Activated CD8-positive, alpha-beta T cell treated with anti-CD3 and anti-CD28 coated beads for 36 hours (primary cell): ENCODE results near the gene SLC17A1. TPM values are rescaled to one million over a fixed set of nuclear protein-coding genes. Genes with fewer than 3 reads are reported as not detected.

Experiments used
- ATAC-seq: fragments of 200-7000 bp; cut with Tn5 transposase; one replicate; pipeline ENCODE4 v1.10.0; 2021; ENCODE audit warnings: mild to moderate bottlenecking, moderate library complexity
- CTCF ChIA-PET: fragments of 350-600 bp; sonication (Branson Sonifier 250); formaldehyde crosslinking; loops from one replicate; lab custom pipeline; 2021; ENCODE audit warnings: antibody characterized with exemption; lab: Charles Lee
- POLR2A ChIA-PET: fragments of 350-600 bp; sonication (Branson Sonifier 250); formaldehyde crosslinking; loops from one replicate; lab custom pipeline; 2021; ENCODE audit warnings: antibody characterized with exemption; lab: Charles Lee
- DNase-seq: peaks from one replicate; pipeline ENCODE4 v3.0.0-alpha.2; 2020
- H3K27ac Mint-ChIP-seq: one replicate; pipeline ENCODE4 v1.8.0; 2021; ENCODE audit warnings: mild to moderate bottlenecking, mixed read lengths
- H3K27me3 Mint-ChIP-seq: one replicate; pipeline ENCODE4 v1.8.0; 2021; ENCODE audit warnings: mixed read lengths
- H3K36me3 Mint-ChIP-seq: one replicate; pipeline ENCODE4 v1.8.0; 2021; ENCODE audit warnings: low read depth, mixed read lengths
- H3K4me1 Mint-ChIP-seq: one replicate; pipeline ENCODE4 v1.8.0; 2021; ENCODE audit warnings: low read depth, mixed read lengths
- H3K4me3 Mint-ChIP-seq: one replicate; pipeline ENCODE4 v1.8.0; 2021; ENCODE audit warnings: mild to moderate bottlenecking, moderate library complexity, mixed read lengths
- H3K9me3 Mint-ChIP-seq: one replicate; pipeline ENCODE4 v1.8.0; 2021; ENCODE audit warnings: mixed read lengths
- intact Hi-C: fragments of 100-400 bp; cut with micrococcal nuclease; formaldehyde crosslinking; loops from one replicate; pipeline ENCODE4 v1.10.0; 2022
- total RNA-seq, 2 experiments: library from RNA; stranded (reverse); gene quantifications; one replicate each; pipeline ENCODE4 v1.2.3, GENCODE V29; 2021
- TF ChIP-seq, protein P1 (sequence below): fragments of 200-600 bp; IDR thresholded peaks from one replicate; pipeline ENCODE4 v1.8.0; 2022; ENCODE audit warnings: antibody characterized with exemption, mild to moderate bottlenecking

SLC17A1 gene
- total RNA-seq, 2 experiments from 2014 or later: not detected

DNA sequence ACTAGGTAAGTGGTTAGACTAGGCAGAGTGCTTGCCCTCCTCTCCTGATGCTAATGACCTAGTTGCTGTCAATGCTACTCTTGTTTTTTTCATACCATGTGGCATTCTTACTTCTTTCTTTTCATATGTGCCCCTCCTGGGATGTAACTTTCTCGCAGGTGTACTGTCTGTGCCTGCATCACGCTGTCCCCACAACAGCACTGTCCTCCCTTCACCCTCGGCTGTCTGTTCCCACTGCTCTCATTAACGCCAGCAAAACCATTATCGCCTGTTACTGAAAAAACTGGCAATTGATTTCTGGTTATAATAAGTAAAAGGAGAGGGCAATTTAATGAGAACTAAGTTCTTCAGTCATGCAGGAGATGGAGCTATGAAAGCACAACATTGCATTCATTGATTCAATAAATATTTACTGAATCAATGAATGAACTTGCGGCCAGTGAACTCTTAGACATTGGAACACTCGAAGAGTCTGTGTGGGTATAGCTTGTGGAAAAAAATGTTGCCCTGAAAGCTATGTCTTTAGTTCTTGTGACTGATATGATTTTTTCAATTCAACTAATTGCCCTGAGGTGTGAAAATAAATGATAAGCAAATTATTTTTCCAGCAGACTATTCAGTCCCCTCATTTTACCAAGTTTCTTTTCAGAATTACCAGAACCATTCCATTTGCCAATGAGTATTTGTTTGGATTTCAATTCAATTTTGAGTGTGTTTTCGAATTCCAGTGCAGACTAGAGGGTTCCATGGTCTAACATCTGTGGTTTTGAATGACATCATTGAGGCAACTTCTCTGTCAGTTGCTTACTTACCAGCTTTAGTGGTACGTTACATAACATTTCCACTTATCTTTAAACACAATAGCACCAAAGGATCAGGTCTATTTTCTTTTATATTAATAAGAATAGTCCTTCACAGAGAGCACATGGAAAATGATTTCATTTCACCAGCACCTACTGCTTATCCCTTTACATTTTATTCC, 75.2 kb downstream of the SLC17A1 start:
- Mint-ChIP-seq H3K27ac (no peak overlapping the region), H3K4me1 (no peaks in the 10 kb centered on the region), H3K36me3 (no peaks in the 10 kb centered on the region), H3K27me3 (peaks cover 6% of the 10 kb centered on the region), H3K9me3 (no peaks in the 10 kb centered on the region), H3K4me3 (no peak overlapping the region)
- ChIA-PET POLR2A (no interaction called here), CTCF (interaction anchor here (1.4 kb wide), 1 partner anchor 236 kb away, joined by 3 read pairs; no protein-coding TSS in a partner anchor)
- intact Hi-C loops: no loop called here
- no peak for ATAC-seq
- DNase-seq: no peak
- TF ChIP-seq, protein P1, sequence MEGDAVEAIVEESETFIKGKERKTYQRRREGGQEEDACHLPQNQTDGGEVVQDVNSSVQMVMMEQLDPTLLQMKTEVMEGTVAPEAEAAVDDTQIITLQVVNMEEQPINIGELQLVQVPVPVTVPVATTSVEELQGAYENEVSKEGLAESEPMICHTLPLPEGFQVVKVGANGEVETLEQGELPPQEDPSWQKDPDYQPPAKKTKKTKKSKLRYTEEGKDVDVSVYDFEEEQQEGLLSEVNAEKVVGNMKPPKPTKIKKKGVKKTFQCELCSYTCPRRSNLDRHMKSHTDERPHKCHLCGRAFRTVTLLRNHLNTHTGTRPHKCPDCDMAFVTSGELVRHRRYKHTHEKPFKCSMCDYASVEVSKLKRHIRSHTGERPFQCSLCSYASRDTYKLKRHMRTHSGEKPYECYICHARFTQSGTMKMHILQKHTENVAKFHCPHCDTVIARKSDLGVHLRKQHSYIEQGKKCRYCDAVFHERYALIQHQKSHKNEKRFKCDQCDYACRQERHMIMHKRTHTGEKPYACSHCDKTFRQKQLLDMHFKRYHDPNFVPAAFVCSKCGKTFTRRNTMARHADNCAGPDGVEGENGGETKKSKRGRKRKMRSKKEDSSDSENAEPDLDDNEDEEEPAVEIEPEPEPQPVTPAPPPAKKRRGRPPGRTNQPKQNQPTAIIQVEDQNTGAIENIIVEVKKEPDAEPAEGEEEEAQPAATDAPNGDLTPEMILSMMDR: no peak

- intact Hi-C loops: no loop called here
- Mint-ChIP-seq H3K4me1 (no peaks in the 10 kb centered on the region), H3K36me3 (no peaks in the 10 kb centered on the region), H3K9me3 (no peaks in the 10 kb centered on the region), H3K4me3 (no peak overlapping the region), H3K27me3 (peaks cover 5% of the 10 kb centered on the region), H3K27ac (no peak overlapping the region)
- CTCF ChIA-PET: interaction anchor here (1.1 kb wide), 1 partner anchor 10 kb away, joined by 3 read pairs; no protein-coding TSS in a partner anchor
- DNase-seq (no peak), ATAC-seq (no peak)
- TF ChIP-seq, protein P1: no peak
- POLR2A ChIA-PET: interaction anchor here (1.3 kb wide), 1 partner anchor 30 kb away, joined by 4 read pairs; no protein-coding TSS in a partner anchor
Measured at GRCh38 chr6:25755483-25755882, 76.4 kb downstream of the SLC17A1 start.

- Mint-ChIP-seq H3K9me3 (no peaks in the 10 kb centered on the region), H3K4me3 (no peak within 1 kb of the TSS), H3K4me1 (no peaks in the 10 kb centered on the region), H3K36me3 (no peaks in the 10 kb centered on the region), H3K27me3 (peaks cover 4% of the 10 kb centered on the region), H3K27ac (no peak within 1 kb of the TSS)
- intact Hi-C loops: no loop called here
- ChIA-PET POLR2A (interaction anchor here (1.3 kb wide), 1 partner anchor 29 kb away, joined by 4 read pairs; no protein-coding TSS in a partner anchor), CTCF (no interaction called here)
- TF ChIP-seq, protein P1: no peak
- ATAC-seq: no peak
- DNase-seq: no peak
Measured at GRCh38 chr6:25754535-25754934, 77.3 kb downstream of the SLC17A1 start, which contains the start of gene SLC17A4. Gene SLC17A4, plus strand, starts transcription at chr6:25754742. Its CDS starts 7,221 bp downstream, at chr6:25761963.

GRCh38 chr6:25753079-25753478, 78.8 kb downstream of the SLC17A1 start:
- ATAC-seq (no peak), DNase-seq (no peak)
- ChIA-PET CTCF (no interaction called here), POLR2A (no interaction called here)
- Mint-ChIP-seq H3K36me3 (no peaks in the 10 kb centered on the region), H3K27ac (no peak overlapping the region), H3K4me1 (no peaks in the 10 kb centered on the region), H3K4me3 (no peak overlapping the region), H3K9me3 (no peaks in the 10 kb centered on the region), H3K27me3 (peaks cover 2% of the 10 kb centered on the region)
- TF ChIP-seq, protein P1: no peak
- intact Hi-C loops: no loop called here
